LNCaP clone FGC (cell line): Measurements from ENCODE around the gene KDM8.

Experiments
- DNase-seq: peaks from one replicate; pipeline ENCODE4 v3.0.0-alpha.2; 2011; ENCODE audit warnings: low read depth
- H3K4me3 ChIP-seq: 2 replicates; pipeline ENCODE4 v1.5.1; 2011; ENCODE audit warnings: mild to moderate bottlenecking, low read depth, low read length, control low read depth
- TF ChIP-seq, protein P1 (sequence below): IDR thresholded peaks from 2 replicates; pipeline ENCODE4 v1.5.1; 2012; ENCODE audit warnings: mild to moderate bottlenecking; ENCODE audit not compliant: control insufficient read depth, insufficient read depth; ENCODE audit errors: extremely low read depth

Gene KDM8

DNA sequence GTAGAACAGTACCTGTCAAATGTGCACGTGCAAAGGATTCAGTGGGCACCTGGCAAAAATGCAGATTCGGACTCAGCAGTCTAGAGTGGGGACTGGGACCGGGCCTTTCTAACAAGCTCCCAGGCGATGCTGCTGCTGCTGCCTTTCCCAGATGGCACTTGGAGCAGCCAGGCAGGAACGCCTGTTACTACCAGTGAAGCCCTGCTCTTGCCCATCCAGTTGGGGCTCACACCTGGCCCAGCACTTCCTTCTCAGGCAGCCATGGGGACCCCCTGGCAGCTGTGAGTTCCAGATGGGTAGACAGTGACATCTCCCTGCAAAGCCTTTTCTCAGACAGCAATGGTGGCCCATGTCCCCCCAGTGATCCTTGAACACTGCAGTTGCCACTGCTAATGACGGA lies 30.4 kb downstream of the KDM8 start:
- DNase-seq: no peak
- TF ChIP-seq, protein P1, sequence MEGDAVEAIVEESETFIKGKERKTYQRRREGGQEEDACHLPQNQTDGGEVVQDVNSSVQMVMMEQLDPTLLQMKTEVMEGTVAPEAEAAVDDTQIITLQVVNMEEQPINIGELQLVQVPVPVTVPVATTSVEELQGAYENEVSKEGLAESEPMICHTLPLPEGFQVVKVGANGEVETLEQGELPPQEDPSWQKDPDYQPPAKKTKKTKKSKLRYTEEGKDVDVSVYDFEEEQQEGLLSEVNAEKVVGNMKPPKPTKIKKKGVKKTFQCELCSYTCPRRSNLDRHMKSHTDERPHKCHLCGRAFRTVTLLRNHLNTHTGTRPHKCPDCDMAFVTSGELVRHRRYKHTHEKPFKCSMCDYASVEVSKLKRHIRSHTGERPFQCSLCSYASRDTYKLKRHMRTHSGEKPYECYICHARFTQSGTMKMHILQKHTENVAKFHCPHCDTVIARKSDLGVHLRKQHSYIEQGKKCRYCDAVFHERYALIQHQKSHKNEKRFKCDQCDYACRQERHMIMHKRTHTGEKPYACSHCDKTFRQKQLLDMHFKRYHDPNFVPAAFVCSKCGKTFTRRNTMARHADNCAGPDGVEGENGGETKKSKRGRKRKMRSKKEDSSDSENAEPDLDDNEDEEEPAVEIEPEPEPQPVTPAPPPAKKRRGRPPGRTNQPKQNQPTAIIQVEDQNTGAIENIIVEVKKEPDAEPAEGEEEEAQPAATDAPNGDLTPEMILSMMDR: no peak
- H3K4me3 ChIP-seq: no peak overlapping the region

DNA sequence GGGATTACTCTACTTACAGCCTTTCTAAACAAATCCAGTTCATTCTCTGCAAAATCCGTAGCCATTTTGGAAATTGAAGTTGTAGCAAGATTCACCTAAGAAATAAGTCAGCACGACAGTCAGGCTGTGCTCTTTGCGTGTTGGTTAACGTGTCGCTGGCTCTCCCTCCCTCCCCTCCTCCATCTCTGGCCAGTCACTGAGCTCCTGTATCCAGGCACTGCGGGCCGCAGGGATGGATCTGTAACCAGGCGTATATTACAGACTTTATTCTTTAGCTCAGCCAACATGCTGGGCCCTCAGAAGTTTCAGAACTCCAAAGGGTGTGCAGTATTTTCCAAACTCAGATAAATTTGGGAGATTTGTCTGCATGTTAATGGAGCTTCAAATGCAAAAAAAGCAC lies 30.8 kb downstream of the KDM8 start:
- no peak overlapping the region for H3K4me3 ChIP-seq
- DNase-seq: no peak
- TF ChIP-seq, protein P1: no peak

DNA sequence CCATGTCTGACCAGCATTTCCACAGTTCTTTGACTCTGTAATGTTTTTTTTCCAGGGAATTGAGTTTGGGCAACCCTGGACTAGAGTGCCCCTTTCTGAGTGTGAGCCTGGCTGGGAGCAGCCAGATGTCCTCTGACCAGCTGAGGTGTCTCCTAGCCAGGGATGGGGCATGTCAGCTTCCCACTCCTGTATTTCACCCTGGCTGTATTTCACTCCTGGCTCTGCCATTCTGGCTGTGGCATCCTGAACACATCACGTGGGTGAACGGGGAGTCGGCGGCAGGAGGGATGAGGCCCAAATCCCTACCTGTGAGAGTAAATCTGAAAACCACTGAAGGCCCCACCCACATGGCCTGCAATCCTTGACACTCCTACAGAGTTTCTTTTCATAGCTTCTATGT lies 31.3 kb downstream of the KDM8 start:
- DNase-seq: no peak
- TF ChIP-seq, protein P1: no peak
- no peak overlapping the region for H3K4me3 ChIP-seq

DNA sequence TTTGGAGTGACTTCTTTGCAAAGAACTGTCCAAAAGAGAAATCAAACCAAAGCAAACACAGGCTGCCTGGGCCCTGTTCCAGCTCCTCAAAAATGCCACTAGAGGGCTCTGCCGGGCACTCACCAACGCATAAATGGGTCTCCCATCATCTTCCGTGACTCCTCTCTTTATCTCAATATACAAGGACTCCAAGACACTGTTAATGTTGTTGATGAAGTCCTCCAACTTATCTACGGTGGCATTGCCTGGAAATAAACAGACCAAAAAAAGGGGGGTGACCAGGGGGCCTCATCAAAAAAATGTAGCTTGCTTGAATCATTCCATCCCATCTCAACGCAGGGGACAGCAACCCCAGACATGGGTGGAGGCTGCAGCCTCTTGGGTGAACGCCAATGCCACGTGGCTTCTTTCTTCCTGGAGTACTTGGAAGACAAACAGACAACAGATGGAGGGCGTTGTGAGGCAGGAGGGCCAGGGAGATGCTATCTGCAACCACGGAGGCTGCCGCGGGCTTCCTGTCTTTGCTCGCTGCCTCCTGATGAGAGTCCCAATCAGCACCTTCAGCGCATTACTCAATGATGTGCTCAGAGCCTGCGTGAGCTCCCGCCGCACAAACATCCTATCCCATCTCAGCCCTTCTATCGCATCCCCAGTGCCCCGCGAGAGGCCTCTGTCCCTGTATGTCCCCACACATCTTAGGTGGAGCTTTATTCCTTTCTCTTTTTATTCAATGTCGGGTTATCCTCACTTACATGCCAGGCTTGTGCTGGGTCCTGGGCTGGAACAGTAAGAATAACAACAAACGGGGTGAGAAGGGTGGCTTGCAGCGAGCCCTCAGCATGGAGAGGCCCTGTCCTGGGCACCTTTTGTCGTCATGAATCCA lies 32.0 kb downstream of the KDM8 start:
- no peak overlapping the region for H3K4me3 ChIP-seq
- TF ChIP-seq, protein P1: peak; percentile 71

DNA sequence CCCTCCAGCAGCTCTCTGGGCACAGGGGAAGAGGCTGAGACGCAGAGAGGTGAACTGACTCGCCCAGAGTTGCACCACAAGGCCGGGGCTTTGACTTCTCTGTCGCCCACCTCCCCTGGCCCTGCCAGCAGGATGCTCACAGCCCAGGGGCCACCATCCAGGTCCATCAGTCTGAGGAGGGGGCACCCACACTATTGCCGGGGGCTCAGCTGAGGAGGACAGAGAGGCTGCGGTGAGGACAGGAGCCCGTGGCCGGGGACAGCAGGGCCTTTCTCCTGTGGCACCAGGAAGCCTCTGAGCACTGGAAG lies 32.6 kb downstream of the KDM8 start:
- TF ChIP-seq, protein P1: no peak
- no peak overlapping the region for H3K4me3 ChIP-seq
- no peak for DNase-seq

More for the DNA sequence above, 32.0 kb downstream of the KDM8 start:
- peak; percentile 71 for DNase-seq

DNA sequence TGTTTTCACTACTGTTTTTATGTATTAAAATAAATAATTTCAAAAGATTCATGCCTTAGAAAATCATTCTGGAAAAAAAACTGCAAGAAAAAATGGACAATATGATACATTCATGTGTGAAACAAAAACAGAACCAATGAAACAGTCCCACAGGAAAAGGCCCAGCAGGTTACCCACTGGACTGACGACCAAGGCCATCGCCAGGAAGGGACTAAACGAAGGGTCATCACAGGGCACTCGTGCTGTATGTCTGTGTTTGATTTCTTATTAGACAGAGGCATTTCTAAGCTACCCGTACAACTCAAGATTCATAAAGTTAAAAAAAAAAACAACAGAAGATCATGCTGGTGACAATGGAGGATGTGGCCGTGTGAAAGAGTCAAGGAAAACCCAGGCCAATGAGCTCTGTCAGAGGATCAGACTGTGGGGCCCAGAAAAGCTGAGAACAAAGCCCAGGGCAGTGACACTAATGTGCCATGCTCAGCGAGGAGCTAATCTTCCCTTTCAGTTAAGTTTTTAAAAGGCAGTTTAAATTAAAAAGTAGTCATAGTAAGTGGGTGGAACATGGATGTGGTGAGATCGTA lies 33.4 kb downstream of the KDM8 start:
- no peak for DNase-seq
- H3K4me3 ChIP-seq: no peak overlapping the region

More for the DNA sequence above, 33.4 kb downstream of the KDM8 start:
- TF ChIP-seq, protein P1: no peak
